Prostate gland (tissue), 2 donors: ENCODE results near the gene POLQ.

Experiments used
- POLR2A ChIP-seq: fragments of 450-650 bp; IDR thresholded peaks from one replicate; pipeline ENCODE4 v1.6.1; 2016; ENCODE audit warnings: antibody characterized with exemption, mild to moderate bottlenecking
- TF ChIP-seq, protein P1 (sequence below), 4 experiments: fragments of 200-600 bp in 2 of 4; fragments of 450-650 bp in 2 of 4; sonication (generic) in 2 of 4; IDR thresholded peaks; 1 replicate in 3 of 4; 2 replicates in 1 of 4; pipeline ENCODE4 v1.5.1; 2016 to 2019; ENCODE audit warnings: antibody characterized with exemption in 4 of 4, mild to moderate bottlenecking in 2 of 4, moderate library complexity in 2 of 4

- TF ChIP-seq, protein P1, sequence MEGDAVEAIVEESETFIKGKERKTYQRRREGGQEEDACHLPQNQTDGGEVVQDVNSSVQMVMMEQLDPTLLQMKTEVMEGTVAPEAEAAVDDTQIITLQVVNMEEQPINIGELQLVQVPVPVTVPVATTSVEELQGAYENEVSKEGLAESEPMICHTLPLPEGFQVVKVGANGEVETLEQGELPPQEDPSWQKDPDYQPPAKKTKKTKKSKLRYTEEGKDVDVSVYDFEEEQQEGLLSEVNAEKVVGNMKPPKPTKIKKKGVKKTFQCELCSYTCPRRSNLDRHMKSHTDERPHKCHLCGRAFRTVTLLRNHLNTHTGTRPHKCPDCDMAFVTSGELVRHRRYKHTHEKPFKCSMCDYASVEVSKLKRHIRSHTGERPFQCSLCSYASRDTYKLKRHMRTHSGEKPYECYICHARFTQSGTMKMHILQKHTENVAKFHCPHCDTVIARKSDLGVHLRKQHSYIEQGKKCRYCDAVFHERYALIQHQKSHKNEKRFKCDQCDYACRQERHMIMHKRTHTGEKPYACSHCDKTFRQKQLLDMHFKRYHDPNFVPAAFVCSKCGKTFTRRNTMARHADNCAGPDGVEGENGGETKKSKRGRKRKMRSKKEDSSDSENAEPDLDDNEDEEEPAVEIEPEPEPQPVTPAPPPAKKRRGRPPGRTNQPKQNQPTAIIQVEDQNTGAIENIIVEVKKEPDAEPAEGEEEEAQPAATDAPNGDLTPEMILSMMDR (IDR thresholded peaks at IDR 0.05): no peak
- TF ChIP-seq POLR2A: no peak
These were observed 115.0 kb downstream of the POLQ start for GRCh38 chr3:121430664-121431215.
